Duodenal mucosa (tissue), 2 donors: ENCODE measurements around the gene ADRB2.
A peak's percentile ranks its signal among the peaks of the same experiment; 100 is the strongest.

ENCODE experiments used
- H3K27ac ChIP-seq: one replicate; pipeline ENCODE4 v1.7.0; 2013; ENCODE audit warnings: low read depth, low read length
- H3K27me3 ChIP-seq, 2 donors: one replicate each; pipeline ENCODE4 v1.7.0; 2013; ENCODE audit warnings: low read length in 2 of 2, control low read depth in 1 of 2; ENCODE audit not compliant: insufficient read depth in 2 of 2, control insufficient read depth in 1 of 2
- H3K36me3 ChIP-seq, 2 donors: one replicate each; pipeline ENCODE4 v1.7.0; 2013; ENCODE audit warnings: low read length in 2 of 2, control low read depth in 1 of 2; ENCODE audit not compliant: insufficient read depth in 2 of 2, control insufficient read depth in 1 of 2
- H3K4me1 ChIP-seq, 2 donors: one replicate each; pipeline ENCODE4 v1.7.0; 2013; ENCODE audit warnings: low read length in 2 of 2, control low read depth in 1 of 2; ENCODE audit not compliant: insufficient read depth in 2 of 2, control insufficient read depth in 1 of 2
- H3K4me3 ChIP-seq, 2 donors: one replicate each; pipeline ENCODE4 v1.7.0; 2013; ENCODE audit warnings: low read length in 2 of 2, low read depth in 1 of 2
- H3K9ac ChIP-seq, 2 donors: one replicate each; pipeline ENCODE4 v1.7.0; 2013; ENCODE audit warnings: low read length in 2 of 2, low read depth in 1 of 2
- H3K9me3 ChIP-seq, 2 donors: one replicate each; pipeline ENCODE4 v1.7.0; 2013; ENCODE audit warnings: low read length in 2 of 2, control low read depth in 1 of 2; ENCODE audit not compliant: control insufficient read depth in 1 of 2

ADRB2 gene

GRCh38 chr5:148815578-148815977 lies 10.8 kb upstream of the ADRB2 start:
- Histone ChIP-seq H3K9me3 (no peaks in the 10 kb centered on the region), H3K36me3 (no peaks in the 10 kb centered on the region), H3K27ac (no peak overlapping the region), H3K4me3 (no peak overlapping the region), H3K27me3 (no peaks in the 10 kb centered on the region), H3K9ac (no peak overlapping the region), H3K4me1 (peaks cover 0 to 13% of the 10 kb centered on the region in 2 donors)

- no peaks in the 10 kb centered on the region for H3K36me3 ChIP-seq
- H3K9ac ChIP-seq = no peak overlapping the region
- no peaks in the 10 kb centered on the region for H3K9me3 ChIP-seq
- H3K4me1 ChIP-seq = peaks cover 0 to 13% of the 10 kb centered on the region in 2 donors
- H3K27me3 ChIP-seq = no peaks in the 10 kb centered on the region
- H3K4me3 ChIP-seq = no peak overlapping the region
- no peak overlapping the region for H3K27ac ChIP-seq
Measured at GRCh38 chr5:148816357-148816756, 10.1 kb upstream of the ADRB2 start.

- peaks cover 0 to 13% of the 10 kb centered on the region in 2 donors for H3K4me1 ChIP-seq
- H3K9ac ChIP-seq = no peak overlapping the region
- H3K27me3 ChIP-seq = no peaks in the 10 kb centered on the region
- no peak overlapping the region for H3K27ac ChIP-seq
- no peak overlapping the region for H3K4me3 ChIP-seq
- H3K9me3 ChIP-seq = no peaks in the 10 kb centered on the region
- H3K36me3 ChIP-seq = no peaks in the 10 kb centered on the region
Measured at GRCh38 chr5:148816782-148817181, 9.6 kb upstream of the ADRB2 start.

- H3K4me3 ChIP-seq = no peak overlapping the region
Measured at GRCh38 chr5:148817606-148818005, 8.8 kb upstream of the ADRB2 start.

GRCh38 chr5:148820461-148821395 lies 5.7 kb upstream of the ADRB2 start:
- no peaks in the 10 kb centered on the region for H3K9me3 ChIP-seq
- peaks cover 3 to 13% of the 10 kb centered on the region in 2 donors for H3K4me1 ChIP-seq
- no peak overlapping the region for H3K27ac ChIP-seq
- H3K4me3 ChIP-seq = no peak overlapping the region
- H3K27me3 ChIP-seq = no peaks in the 10 kb centered on the region
- H3K36me3 ChIP-seq = no peaks in the 10 kb centered on the region
- no peak overlapping the region for H3K9ac ChIP-seq

More at GRCh38 chr5:148817606-148818005, 8.8 kb upstream of the ADRB2 start:
- H3K9me3 ChIP-seq = no peaks in the 10 kb centered on the region
- H3K27me3 ChIP-seq = no peaks in the 10 kb centered on the region
- H3K36me3 ChIP-seq = no peaks in the 10 kb centered on the region
- H3K9ac ChIP-seq = no peak overlapping the region
- H3K27ac ChIP-seq = no peak overlapping the region
- H3K4me1 ChIP-seq = peaks cover 0 to 13% of the 10 kb centered on the region in 2 donors

GRCh38 chr5:148823871-148824270 lies 2.5 kb upstream of the ADRB2 start:
- no peaks in the 10 kb centered on the region for H3K36me3 ChIP-seq
- no peak overlapping the region for H3K4me3 ChIP-seq
- H3K9me3 ChIP-seq = no peaks in the 10 kb centered on the region
- H3K27me3 ChIP-seq = peaks cover 0 to 2% of the 10 kb centered on the region in 2 donors
- H3K27ac ChIP-seq = no peak overlapping the region
- no peak overlapping the region for H3K9ac ChIP-seq
- H3K4me1 ChIP-seq = peaks cover 0 to 16% of the 10 kb centered on the region in 2 donors

- no peaks in the 10 kb centered on the region for H3K9me3 ChIP-seq
- no peaks in the 10 kb centered on the region for H3K36me3 ChIP-seq
- peaks cover 0 to 2% of the 10 kb centered on the region in 2 donors for H3K27me3 ChIP-seq
- peak overlapping the region; percentile 79 for H3K27ac ChIP-seq
- peak overlapping the region; percentile 74 to 90 for H3K4me3 ChIP-seq
- H3K4me1 ChIP-seq = peaks cover 0 to 16% of the 10 kb centered on the region in 2 donors
- peak overlapping the region; percentile 31 to 59 for H3K9ac ChIP-seq
Measured at GRCh38 chr5:148825716-148826052, 727 bp upstream of the ADRB2 start.

GRCh38 chr5:148826739-148827070 lies 294 bp downstream of the ADRB2 start:
- Histone ChIP-seq H3K27me3 (peaks cover 0 to 2% of the 10 kb centered on the region in 2 donors), H3K36me3 (no peaks in the 10 kb centered on the region), H3K4me3 (peak overlapping the region; percentile 74 to 90), H3K9me3 (no peaks in the 10 kb centered on the region), H3K9ac (peak overlapping the region in 1 of 2 donors; percentile 73), H3K4me1 (peaks cover 0 to 21% of the 10 kb centered on the region in 2 donors), H3K27ac (no peak overlapping the region)

- Histone ChIP-seq H3K4me3 (peak overlapping the region; percentile 74 to 90), H3K9ac (peak overlapping the region; percentile 17 to 23), H3K27ac (no peak overlapping the region), H3K36me3 (no peaks in the 10 kb centered on the region), H3K9me3 (no peaks in the 10 kb centered on the region), H3K27me3 (peaks cover 0 to 2% of the 10 kb centered on the region in 2 donors), H3K4me1 (peaks cover 4 to 21% of the 10 kb centered on the region in 2 donors)
Measured at GRCh38 chr5:148827723-148828122, 1.3 kb downstream of the ADRB2 start.

GRCh38 chr5:148828511-148829247 lies 2.3 kb downstream of the ADRB2 start:
- H3K4me1 ChIP-seq = peaks cover 9 to 22% of the 10 kb centered on the region in 2 donors
- H3K4me3 ChIP-seq = peak overlapping the region; percentile 48 to 74
- no peak overlapping the region for H3K27ac ChIP-seq
- H3K9ac ChIP-seq = peak overlapping the region in 1 of 2 donors; percentile 23
- peaks cover 0 to 2% of the 10 kb centered on the region in 2 donors for H3K27me3 ChIP-seq
- H3K36me3 ChIP-seq = no peaks in the 10 kb centered on the region
- H3K9me3 ChIP-seq = no peaks in the 10 kb centered on the region
